ENCODE measurements around the gene GPR3. TPM values are rescaled to one million over a fixed set of nuclear protein-coding genes. Genes with fewer than 3 reads are reported as not detected.
A peak's percentile ranks its signal among the peaks of the same experiment; 100 is the strongest.

The GPR3 gene
- total RNA-seq, 1 experiment from 2014 or later = 4.7 TPM

DNA sequence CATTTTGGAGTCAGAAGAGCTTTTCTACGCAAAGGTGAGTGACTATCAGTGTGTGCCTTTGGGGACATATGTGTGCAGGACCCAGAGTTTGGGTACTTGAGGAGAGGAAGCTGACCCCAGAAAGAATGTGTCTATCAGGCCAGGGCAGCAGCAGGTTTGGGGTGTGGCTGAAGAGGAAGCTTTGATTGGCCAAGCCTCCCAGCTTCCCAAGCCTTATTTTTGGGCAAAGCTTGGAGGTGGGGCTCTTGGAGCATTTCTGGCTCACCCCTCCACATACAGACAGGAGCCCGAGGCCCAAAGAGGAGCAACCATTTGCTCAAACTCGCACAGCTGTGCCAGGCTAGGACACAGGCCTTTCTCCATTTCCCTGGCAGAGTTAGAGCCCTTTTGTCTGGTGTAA, 4.7 kb downstream of the GPR3 start:
- Histone ChIP-seq H3F3A (ENCODE audit: low read length, unreplicated experiment) (peaks cover 3% of the 10 kb centered on the region), H4K20me1 (ENCODE audit: low read length) (no peaks in the 10 kb centered on the region), H3K4me2 (ENCODE audit: low read length) (no peak overlapping the region), H3K27me3 (ENCODE audit: low read length) (no peaks in the 10 kb centered on the region), H2AFZ (ENCODE audit: low read length) (no peak overlapping the region), H3K9ac (ENCODE audit: low read length) (no peak overlapping the region), H3K4me1 (ENCODE audit: insufficient read depth, low read length) (peaks cover 21% of the 10 kb centered on the region), H3K36me3 (ENCODE audit: low read depth, low read length) (no peaks in the 10 kb centered on the region), H3K9me3 (ENCODE audit: low read length) (no peaks in the 10 kb centered on the region), H3K27ac (ENCODE audit: low read length) (no peak overlapping the region), H3K9me2 (replicated peaks; ENCODE audit: low read length) (no peaks in the 10 kb centered on the region), H3K79me2 (ENCODE audit: low read length) (peaks cover 20% of the 10 kb centered on the region), H3K4me3 (ENCODE audit: low read length) (no peak overlapping the region)
- no peak for TF ChIP-seq CTCF (conservative IDR thresholded peaks at IDR 0.05; ENCODE audit: low read depth, low read length)
- TF ChIP-seq EZH2phosphoT487 (IDR thresholded peaks at IDR 0.05; ENCODE audit: borderline replicate concordance, low read length) = no peak
- no peak for TF ChIP-seq EZH2 (IDR thresholded peaks at IDR 0.05; ENCODE audit: low read length, unreplicated experiment)
- no TSS peak for BruUV-seq (replicated peaks)
- ChIA-PET POLR2A (ENCODE audit: unreplicated experiment) (no interaction called here), CTCF (no interaction called here)
- intact Hi-C loops (cut with micrococcal nuclease) = no loop called here
- DNase-seq (peak; percentile 6), ATAC-seq (no peak)

DNA sequence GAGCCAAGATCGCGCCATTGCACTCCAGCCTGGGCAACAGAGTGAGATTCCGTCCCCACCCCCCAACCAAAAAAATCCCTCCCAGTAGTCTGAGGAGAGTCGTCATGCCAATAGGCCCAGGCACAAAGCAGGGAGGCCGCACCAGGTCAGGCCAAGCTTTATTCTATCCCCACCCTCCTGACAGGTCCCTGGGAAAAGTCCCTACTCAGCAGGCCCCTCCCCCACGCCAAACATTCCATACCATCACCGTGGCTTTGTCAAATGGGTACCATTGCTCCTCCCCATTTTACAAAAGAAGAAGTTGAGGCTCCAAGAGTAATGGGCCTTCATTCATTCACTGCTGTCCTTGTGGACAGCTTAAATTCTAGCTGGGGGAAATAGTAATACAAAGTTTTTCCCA, 5.3 kb downstream of the GPR3 start:
- BruUV-seq (replicated peaks) = no TSS peak
- ATAC-seq (no peak), DNase-seq (no peak)
- Histone ChIP-seq H4K20me1 (ENCODE audit: low read length) (no peaks in the 10 kb centered on the region), H3K4me2 (ENCODE audit: low read length) (no peak overlapping the region), H3K9me2 (replicated peaks; ENCODE audit: low read length) (no peaks in the 10 kb centered on the region), H3K27me3 (ENCODE audit: low read length) (no peaks in the 10 kb centered on the region), H3K79me2 (ENCODE audit: low read length) (peaks cover 17% of the 10 kb centered on the region), H3K9me3 (ENCODE audit: low read length) (no peaks in the 10 kb centered on the region), H3K9ac (ENCODE audit: low read length) (no peak overlapping the region), H3F3A (ENCODE audit: low read length, unreplicated experiment) (peaks cover 3% of the 10 kb centered on the region), H3K4me3 (ENCODE audit: low read length) (no peak overlapping the region), H3K36me3 (ENCODE audit: low read depth, low read length) (no peaks in the 10 kb centered on the region), H3K27ac (ENCODE audit: low read length) (no peak overlapping the region), H3K4me1 (ENCODE audit: insufficient read depth, low read length) (peaks cover 20% of the 10 kb centered on the region), H2AFZ (ENCODE audit: low read length) (no peak overlapping the region)
- intact Hi-C loops (cut with micrococcal nuclease) = no loop called here
- ChIA-PET POLR2A (ENCODE audit: unreplicated experiment) (no interaction called here), CTCF (no interaction called here)
- TF ChIP-seq EZH2 (IDR thresholded peaks at IDR 0.05; ENCODE audit: low read length, unreplicated experiment) (no peak), CTCF (conservative IDR thresholded peaks at IDR 0.05; ENCODE audit: low read depth, low read length) (no peak), EZH2phosphoT487 (IDR thresholded peaks at IDR 0.05; ENCODE audit: borderline replicate concordance, low read length) (no peak)

DNA sequence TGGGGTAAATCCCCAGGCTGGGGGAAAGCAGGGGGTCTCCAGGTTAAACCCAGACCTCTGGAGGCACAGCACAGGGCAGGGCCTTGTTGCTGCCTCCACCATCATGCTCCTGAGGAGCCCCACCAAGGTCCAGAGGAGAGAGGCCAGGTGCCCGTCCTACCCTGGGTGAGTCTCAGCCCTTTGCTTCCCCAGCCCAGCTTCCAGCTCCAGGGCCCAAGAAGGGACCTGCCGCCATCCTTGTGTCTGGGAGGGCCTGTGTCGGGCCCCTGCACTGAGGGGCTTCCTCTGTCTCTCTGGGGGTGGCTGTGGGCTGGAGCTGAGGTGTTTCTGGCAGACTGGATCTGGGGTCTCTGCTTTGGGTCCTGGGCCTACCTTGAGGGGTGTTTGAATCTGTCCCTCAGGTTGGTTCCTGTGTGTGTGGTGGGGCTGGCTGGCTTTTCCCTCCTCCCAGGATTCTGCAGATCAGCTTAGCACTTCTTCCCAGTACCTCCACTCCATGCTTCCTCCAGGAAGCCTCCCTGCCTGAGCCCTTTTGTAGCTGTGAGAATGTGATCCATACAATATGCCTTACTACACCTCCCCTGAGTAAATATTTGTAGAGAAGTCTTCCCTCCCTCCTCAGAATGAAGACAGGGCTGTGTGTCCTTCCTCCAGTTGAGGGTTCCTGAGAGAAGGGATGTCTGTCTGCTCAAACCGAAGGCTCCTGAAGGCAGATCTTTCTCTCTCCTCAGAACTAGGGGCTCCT, 6.2 kb downstream of the GPR3 start:
- CTCF ChIA-PET = no interaction called here
- no peak overlapping the region for H3K4me2 ChIP-seq (ENCODE audit: low read length)
- no peaks in the 10 kb centered on the region for H3K36me3 ChIP-seq (ENCODE audit: low read depth, low read length)
- no peak overlapping the region for H3K27ac ChIP-seq (ENCODE audit: low read length)
- DNase-seq (peak; percentile 17), ATAC-seq (peak; percentile 21)
- no peaks in the 10 kb centered on the region for H3K27me3 ChIP-seq (ENCODE audit: low read length)
- H3F3A ChIP-seq (ENCODE audit: low read length, unreplicated experiment) = peaks cover 3% of the 10 kb centered on the region
- H3K9me3 ChIP-seq (ENCODE audit: low read length) = no peaks in the 10 kb centered on the region
- H3K9ac ChIP-seq (ENCODE audit: low read length) = no peak overlapping the region
- intact Hi-C loops (cut with micrococcal nuclease) = no loop called here
- H4K20me1 ChIP-seq (ENCODE audit: low read length) = no peaks in the 10 kb centered on the region
- POLR2A ChIA-PET (ENCODE audit: unreplicated experiment) = interaction anchor here (0.6 kb wide), 3 partner anchors 92 to 432 kb away, joined by 3 read pairs; partner anchors contain the start of gene SLC9A1
- H2AFZ ChIP-seq (ENCODE audit: low read length) = no peak overlapping the region
- TF ChIP-seq EZH2 (IDR thresholded peaks at IDR 0.05; ENCODE audit: low read length, unreplicated experiment) (no peak), CTCF (conservative IDR thresholded peaks at IDR 0.05; ENCODE audit: low read depth, low read length) (no peak), EZH2phosphoT487 (IDR thresholded peaks at IDR 0.05; ENCODE audit: borderline replicate concordance, low read length) (no peak)
- peaks cover 9% of the 10 kb centered on the region for H3K79me2 ChIP-seq (ENCODE audit: low read length)
- no TSS peak for BruUV-seq (replicated peaks)
- H3K9me2 ChIP-seq (replicated peaks; ENCODE audit: low read length) = no peaks in the 10 kb centered on the region
- no peak overlapping the region for H3K4me3 ChIP-seq (ENCODE audit: low read length)
- peaks cover 15% of the 10 kb centered on the region for H3K4me1 ChIP-seq (ENCODE audit: insufficient read depth, low read length)

Measured in PC-3 (cell line).